CD4-positive, alpha-beta T cell treated with Interleukin-17A for 4 hours (primary cell): ENCODE measurements around the gene DYRK1A.
"Not testable (repeated sequence)": the region's sequence is repeated elsewhere in the genome, so short reads cannot be mapped to it uniquely, and the experiment has no call there.

Experiments used
- DNase-seq: peaks from one replicate; pipeline ENCODE4 v3.0.0-alpha.2; 2020; ENCODE audit warnings: mixed read lengths

The DYRK1A gene

DNA sequence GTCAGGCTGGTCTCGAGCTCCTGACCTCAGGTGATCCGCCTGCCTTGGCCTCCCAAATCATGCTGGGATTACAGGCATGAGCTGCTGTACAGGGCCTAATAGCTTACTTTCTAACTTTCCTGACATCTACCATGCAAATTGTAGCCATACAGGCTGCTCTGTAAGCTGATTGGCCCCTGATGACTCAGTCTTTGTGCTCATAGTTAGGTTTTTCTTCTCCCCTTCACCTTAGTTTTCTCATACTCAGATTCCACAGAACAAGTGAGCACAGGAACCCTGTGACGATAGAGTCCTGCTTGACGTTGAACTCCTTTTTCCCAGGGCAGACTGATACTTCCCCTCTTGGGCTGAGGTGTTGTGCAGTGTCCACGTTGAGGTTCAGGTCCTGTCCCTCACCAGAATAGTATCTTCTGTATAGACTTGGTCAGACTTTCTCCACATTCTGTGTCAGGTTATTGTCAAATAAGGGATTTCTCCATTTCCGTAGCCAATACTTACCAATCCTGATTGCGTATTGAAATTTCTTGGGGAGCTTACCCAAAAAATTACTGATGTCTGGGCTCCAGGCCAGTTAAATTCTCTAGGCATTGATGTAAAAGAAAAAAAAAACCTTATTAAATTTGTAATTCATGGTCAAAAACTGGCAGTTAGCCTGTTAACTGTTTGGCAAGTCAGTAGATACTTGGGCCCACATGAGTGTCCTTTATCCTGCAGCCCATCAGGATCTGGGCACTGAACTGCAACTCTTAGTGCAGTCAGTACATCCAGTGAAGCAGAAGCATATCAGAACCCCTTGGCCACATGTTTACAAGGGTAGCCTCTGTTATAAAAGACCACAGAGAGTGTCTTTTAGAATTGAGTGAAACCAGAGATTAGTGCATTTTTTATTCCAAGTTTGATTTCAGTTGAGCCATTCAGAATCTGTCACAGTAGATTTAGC lies 118.2 kb downstream of the DYRK1A start:
- no peak for DNase-seq

DNA sequence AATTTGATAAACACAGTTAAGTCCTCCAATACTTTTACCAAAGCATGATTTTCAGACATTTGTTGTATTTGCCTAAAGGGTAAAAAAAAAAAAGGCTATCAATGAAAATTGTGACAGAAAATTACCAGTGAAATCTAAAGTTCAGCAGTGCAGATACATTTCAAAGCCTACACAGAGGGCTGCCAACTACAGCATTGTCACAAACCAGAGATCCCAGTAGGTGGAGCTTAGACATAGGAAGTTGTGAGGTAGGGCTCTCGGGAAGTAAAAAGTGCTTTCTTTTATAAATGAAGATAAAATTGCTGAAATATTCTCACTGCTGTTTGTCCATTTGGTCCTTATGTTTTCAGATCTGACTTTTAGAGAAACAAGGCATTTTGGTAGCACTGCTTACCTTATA lies 123.0 kb downstream of the DYRK1A start:
- DNase-seq: no peak

DNA sequence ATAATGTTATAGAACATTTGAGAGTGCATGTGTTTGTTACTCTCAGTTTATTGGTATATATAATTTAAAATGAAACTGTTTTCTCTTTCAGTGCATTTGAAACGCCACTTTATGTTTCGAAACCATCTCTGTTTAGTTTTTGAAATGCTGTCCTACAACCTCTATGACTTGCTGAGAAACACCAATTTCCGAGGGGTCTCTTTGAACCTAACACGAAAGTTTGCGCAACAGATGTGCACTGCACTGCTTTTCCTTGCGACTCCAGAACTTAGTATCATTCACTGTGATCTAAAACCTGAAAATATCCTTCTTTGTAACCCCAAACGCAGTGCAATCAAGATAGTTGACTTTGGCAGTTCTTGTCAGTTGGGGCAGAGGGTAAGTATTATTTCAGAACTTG lies 123.5 kb downstream of the DYRK1A start:
- DNase-seq: no peak

DNA sequence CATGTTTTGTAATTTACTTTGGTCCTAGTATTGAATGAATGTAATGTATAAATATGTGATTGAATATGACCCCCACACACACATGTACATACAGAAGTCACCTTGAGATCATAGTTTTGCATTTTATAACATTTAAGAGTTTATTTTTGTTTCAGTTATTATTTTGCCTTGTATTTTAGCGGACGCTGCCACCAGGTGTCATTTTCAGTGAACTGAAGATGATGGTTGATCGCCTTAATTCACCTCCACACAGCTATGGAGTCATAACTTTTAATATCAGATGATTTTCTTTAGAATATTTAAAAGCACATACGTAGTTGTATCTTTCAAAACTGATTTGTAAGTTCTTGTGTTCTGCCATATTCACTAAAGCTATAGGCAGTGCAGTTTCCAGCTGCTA lies 130.4 kb downstream of the DYRK1A start:
- DNase-seq: no peak

DNA sequence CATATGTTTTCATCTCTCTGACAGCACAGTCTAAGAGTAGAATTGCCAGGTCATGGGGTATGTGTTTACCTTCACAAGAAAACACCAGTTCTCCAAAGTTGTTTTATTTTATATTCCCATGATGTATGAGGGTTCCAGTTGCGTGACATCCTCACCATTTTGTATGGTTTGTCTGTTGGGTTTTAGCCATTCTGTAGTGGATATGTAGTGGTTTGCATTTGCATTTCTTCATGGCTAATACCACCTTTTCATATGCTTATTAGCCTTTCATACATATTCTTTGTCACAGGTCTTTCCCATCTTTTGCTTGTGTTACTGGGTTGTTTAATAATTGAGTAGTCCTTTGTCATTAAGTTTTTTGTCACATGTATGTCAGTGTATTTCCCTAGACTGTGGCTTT lies 132.1 kb downstream of the DYRK1A start:
- no peak for DNase-seq

DNA sequence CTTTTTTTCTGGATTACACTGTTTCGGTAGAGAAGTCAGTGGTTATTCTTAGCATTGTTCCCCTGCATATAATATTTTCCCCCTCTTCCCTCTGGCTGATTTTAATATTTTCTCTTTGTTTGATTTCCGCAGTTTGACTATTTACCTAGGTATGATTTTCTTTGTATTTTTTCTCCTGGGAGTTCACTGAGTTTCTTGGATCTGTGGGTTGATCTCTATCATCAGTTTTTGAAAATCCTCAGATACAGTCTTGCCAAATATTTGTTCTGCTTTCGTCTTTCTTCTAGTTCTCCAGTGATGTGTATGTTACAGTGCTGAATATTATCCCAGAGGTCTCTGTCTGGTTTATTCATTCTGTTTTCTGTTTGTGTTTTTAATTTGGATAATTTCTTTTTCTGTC lies 136.4 kb downstream of the DYRK1A start:
- DNase-seq: no peak

DNA sequence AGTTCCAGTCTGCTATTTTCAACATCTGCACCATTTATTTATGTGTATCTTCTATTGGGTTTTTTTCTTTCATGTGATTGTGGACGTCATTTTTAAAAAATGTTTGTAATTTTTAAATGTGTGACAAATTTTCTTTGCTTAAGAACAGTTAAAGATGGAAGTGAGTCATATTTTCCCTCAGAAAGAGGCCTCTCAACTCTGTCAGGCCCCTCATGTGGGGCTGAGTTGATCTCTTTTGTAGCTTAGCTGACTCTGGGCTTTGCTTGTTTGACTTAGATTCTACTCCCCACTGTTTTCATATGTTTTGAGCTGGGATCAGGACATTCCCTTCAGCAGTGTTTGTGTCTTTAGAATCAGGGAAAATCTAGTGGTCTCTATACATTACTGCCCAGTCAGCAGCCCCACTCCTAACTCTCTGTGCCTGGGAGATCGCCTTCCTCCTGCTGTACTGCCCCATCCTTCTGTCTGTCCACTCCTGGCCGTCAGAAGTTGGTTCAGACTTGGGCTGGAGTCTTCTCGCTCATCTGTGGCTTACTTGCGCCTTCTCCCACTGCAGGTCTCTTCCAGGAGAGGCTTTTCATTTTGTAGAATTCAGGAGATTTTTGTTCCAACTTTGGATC lies 137.4 kb downstream of the DYRK1A start:
- DNase-seq: no peak

DNA sequence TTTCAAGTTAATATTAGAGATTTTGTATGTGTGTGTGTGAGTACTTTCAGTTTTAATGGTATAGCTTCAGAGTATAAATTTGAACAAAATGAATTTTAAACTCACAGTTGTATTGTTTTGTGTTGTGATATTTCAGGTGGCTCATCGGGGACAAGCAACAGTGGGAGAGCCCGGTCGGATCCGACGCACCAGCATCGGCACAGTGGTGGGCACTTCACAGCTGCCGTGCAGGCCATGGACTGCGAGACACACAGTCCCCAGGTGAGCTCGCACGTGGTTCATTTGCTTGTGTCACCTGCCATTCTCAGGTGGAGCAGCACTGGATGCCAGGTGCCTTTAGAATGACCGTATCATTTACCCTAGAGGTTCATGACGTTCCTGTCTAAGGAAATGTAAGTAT lies 139.4 kb downstream of the DYRK1A start:
- DNase-seq: no peak

DNA sequence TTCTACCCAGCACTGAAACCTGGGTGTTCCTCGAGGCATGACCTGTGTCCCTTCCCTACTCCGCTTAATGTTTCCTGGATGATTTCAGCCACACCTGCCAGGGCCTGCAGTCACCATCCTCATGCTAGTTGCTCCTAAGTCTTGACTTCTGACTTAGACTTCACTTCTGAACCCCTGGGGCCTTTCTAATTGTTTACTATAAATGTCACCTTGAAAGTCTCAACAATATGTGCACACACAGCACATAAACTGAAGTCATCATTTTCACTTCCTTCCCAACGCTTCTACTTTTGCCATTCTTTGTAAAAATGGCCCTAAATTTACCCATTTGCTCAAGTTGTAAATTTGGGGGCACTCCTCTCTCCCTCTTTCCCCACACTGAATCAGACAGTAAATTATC lies 141.1 kb downstream of the DYRK1A start:
- DNase-seq: no peak

DNA sequence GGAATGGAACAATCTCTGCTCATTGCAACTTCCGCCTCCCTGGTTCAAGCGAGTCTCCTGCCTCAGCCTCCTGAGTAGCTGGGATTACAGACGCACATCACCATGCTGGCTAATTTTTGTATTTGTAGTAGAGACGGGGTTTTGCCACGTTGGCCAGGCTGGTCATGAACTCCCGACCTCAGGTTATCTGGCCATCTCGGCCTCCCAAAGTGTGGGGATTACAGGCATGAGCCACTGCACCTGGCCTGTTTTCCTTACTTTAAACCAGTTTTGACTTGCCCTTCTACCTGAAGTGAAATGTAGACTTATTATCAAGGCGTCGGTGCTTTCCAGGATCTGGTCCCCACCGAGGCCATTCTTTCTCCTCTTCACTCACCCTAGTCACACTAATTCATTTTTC lies 141.8 kb downstream of the DYRK1A start:
- DNase-seq: no peak

DNA sequence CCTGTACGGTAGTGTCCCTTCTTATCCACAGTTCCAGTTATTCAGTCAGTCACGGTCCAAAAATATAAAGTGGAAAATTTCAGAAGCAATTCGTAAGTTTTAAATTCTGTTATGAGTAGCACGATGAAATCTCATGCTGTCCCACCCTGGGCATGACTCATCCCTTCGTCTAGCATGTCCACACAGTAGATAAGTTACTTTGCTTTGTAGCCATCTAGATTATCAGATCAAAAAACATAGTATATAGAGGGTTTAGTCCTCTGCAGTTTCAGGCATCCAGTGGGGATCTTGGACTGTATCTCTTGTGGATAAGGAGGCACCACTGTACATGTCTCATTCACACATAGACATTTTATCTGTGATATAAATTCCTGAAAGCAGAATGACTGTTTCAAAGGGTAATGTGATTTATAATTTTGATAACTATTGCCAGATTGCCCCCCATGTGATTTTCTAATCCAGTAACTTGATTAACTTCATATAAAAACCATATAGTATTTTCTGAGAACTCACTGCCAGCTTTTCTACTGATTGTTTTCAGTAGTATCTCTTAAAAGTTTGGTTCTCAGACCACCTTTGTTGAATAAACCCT lies 143.3 kb downstream of the DYRK1A start:
- no peak for DNase-seq

DNA sequence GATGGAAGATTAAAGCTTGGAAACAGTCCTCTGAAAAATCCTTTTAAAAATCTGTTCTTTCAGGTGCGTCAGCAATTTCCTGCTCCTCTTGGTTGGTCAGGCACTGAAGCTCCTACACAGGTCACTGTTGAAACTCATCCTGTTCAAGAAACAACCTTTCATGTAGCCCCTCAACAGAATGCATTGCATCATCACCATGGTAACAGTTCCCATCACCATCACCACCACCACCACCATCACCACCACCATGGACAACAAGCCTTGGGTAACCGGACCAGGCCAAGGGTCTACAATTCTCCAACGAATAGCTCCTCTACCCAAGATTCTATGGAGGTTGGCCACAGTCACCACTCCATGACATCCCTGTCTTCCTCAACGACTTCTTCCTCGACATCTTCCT lies 145.3 kb downstream of the DYRK1A start:
- no peak for DNase-seq

DNA sequence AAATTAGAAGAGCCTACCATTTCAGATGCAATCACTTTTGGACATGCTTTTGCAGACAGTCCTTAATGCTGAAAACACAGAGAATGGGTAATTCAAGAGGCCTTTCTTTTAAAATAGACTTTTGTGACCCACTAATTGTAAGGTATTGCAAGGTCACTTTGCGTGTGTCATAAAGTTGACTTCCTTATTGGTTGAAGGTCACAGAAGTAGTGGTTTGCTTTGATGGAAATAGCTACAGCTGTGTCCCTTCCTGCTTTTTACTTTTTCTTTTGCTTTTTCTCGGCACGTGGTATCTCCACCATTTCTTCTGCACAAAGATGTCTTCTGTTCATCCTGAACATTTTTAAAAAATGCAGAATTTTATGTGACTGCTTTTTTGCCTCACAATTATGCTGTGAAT lies 146.8 kb downstream of the DYRK1A start:
- DNase-seq: no peak

DNA sequence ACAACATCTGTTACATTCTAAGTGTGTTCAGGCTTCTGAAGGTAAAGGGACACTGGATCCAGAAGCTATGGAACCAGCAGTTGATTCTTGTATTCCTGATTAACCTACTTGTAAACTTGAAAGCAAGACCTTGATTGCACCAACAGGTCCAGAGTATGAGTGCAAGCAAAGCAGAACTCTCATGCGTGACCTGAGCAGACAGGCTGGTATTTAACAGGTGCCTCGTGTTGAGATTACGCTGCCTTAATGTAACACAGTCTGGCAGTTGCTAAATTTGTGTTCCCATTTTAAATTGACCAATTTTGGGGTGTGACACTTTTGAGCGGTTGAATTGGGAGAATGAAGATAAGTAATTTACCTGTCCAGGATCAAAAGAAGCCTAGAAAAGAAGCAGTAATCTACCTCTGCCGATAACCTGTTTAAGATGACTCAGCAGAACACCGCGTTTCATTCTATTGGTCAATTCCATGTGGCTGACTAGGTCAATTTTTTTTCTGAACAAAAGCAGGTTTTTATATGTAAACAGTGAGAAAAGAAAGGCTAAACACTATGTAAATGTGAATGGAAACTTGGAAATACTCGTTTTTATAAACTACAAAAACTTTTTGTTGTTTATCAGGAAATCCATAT lies 147.6 kb downstream of the DYRK1A start:
- no peak for DNase-seq

DNA sequence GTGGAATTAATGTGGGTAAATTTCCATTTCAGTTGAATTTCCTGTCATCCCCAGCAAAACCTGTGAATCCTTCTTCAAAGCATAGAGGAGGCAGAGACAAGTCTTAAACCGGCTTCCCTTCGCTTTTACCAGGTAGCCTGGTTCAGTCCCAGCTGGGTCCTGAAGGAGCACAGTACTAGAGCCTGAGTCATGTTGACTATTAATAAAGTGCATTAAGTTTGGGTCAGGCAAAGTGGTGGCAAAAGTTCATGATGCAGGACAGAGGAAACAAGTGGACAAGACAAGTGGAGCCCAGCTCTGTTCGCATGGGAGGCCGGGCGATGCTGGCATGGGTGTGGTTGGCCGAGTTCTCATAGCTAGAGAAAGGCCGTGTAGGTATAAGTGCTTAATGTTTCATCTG lies 150.4 kb downstream of the DYRK1A start:
- DNase-seq: no peak

DNA sequence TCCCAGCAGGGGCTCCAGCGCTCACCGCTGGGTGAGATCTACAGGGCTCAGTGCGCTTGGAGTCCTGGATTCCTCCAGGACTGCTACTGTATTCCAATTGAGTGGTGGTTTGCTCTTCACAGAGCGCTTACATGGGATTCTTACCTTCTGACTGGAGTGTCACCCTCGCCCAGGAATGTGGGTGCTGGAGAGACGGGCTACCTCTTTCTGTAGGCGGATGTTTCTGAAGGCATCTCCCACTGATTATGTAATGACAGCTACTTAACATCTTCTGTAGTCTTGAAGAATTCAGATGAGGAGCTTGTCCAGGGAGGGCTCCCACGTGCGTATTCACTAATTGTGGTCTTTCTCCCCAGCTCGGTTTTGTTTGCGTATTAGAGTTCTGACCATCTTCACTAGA lies 154.2 kb downstream of the DYRK1A start:
- DNase-seq: no peak

DNA sequence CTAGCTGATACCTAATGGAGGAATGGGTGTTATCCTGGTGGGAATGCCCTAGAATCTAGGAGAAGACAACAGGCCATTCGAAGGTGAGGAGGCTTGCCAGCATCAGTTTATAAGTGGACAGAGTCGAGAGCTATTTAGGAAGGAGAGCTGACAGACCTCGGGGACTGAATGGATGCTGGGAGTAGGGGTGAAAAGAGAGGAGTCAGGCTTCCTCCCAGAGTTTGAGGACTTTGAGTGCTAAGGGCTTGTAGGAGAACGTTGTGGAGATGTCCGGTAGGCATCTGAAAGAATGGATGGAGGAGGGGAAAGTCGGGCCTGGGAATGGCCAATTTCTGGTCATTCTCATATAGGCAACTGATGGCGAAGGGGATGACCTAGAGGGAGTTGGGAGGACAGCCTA lies 155.1 kb downstream of the DYRK1A start:
- DNase-seq: no peak

DNA sequence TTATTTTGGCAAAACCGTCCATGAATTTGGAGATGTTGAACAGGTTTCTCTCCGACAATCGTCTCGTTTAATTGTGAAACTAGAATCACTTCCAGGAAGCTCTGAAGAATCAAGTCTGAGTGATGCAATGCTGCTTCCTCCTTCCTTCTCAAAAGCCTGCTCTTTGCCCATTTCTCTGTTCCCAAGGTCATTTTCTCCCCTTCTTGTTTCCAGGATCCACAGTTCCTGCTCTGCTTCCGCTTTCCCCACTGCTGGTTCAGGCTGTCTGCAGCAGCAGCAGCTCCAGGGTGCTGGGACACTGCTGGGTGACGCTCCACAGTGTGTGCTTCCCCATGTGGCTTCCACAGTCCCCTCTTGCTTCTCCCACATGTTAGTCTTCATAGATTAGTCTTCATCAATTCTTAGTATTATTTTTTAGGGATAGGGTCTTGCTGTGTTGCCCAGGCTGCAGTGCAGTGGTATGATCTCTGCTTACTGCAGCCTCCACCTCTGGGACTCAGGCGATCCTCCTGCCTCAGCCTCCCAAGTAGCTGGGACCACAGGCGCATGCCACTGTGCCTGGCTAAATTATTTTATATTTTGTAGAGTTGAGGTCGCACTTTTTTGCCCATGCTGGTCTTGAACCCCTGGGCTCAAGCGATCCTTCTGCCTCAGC lies 156.2 kb downstream of the DYRK1A start:
- no peak for DNase-seq

DNA sequence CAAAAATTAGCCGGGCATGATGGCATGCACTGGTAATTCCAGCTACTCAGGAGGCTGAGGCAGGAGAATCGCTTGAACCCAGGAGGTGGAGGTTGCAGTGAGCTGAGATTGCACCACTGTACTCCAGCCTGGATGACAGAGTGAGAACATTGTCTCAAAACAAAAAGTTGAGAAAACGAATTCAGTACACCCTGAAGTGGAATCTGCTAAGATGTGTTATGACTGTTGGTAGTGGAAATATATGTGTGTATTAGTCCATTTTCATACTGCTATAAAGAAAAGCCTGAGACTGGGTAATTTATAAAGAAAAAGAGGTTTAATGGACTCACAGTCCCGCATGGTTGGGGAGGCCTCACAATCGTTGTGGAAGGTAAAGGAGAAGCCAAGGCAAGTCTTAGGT lies 158.4 kb downstream of the DYRK1A start:
- DNase-seq: not testable (repeated sequence)

DNA sequence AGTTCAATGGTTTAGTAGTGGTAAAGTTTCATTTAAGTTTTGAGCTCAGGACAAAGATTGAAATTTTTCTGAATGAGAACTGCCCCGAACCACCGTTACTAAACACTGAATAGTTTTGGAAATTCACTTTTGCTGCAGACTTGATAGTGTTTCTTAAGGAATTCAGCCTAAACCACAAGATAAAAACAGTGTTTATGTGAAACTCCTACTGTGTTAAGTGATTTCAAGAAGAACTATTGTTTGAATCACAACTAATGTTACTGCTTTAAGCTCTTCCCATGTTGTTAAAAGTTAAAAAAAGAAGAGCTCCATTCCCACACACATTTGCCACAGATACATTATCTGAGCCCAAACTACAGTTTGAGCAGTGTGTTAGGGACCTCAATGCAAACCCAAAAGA lies 159.2 kb downstream of the DYRK1A start:
- DNase-seq: no peak

DNA sequence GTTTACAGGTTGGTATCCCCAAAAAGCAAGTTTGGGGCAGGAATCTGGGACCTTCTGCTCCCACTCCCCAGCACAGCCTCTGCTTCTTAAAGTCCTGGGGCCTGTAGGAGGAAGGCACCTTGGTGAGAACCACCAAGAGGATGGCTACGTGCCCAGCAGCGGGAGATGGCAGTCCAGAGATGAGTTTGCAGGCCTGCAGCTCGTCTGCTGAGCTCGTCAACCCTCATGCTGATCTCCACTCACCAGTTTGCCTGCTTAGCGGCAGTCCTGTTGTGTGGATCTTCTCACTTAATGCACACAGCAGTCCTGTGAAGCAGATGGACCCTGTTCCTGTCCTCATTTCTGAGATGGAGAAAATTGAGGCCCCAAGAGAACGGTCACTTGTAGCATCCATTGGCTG lies 160.5 kb downstream of the DYRK1A start:
- no peak for DNase-seq

DNA sequence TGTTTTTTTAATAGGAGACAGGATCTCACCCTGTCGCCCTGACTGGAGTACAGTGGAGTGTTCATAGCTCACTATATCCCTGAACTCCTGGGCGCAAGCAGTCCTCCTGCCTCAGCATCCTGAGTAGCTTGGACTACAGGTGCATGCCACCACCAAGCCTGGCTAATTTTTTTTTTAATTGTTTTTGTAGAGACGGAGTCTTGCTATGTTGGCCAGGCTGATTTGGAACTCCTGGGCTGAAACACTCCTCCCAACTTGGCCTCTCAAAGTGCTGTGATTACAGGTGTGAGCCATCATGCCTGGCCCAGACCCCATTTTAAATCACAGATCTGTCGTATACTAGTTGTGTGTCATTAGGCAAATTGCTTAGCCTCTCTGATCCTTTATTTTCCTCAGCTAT lies 161.1 kb downstream of the DYRK1A start:
- no peak for DNase-seq
